ENCODE results near the gene MED29.
A peak's percentile ranks its signal among the peaks of the same experiment; 100 is the strongest.

Gene MED29

DNA sequence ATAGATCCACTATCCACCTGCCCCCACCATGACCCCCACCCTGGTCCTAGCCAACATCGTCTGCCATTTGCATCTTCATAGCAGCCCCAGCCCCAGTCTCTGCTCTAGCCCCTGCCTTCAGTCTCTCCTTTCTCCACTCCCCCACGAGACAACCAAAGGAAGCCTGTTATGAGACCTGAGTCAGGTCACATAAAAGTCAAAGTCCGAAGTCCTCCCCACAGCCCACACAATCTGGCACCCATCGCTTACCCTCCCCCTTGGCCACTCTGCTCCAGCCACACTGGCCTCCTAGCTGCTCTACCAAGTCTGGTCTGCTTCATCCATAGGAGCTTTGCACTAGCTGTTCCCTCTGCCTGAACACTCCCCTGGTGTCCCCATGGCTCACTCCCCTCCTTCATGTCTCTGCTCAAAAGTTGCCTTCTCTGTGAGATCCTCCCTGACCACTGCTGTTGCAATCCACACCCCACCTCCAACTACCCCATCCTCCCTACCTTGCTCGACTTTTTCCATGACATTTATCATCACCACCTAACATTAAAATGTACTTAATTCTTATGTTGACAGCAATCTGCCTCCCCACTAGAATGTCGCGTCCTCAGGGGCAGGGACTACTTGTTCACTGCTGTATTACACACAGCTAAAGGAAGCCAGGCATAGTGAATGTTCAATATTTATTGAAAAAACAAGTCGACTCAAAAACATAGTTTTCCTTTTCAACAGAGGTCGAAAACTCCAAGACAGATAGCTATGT is 20.1 kb downstream of the MED29 start:
- no peak for DNase-seq (ENCODE audit: low read depth)

DNA sequence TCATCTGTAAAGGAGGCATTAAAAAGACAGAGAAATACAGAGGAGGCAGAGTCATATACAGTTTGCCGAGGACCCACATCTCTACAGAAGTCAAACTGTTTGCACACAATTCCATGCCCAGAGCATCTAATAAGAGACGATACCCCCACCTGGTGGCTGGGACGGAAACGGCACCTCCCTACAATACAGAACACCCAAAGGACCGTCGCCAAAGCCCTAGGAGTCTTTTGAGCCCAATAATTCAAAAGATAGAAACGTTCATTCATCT is 20.6 kb downstream of the MED29 start:
- peak; percentile 89 for DNase-seq (ENCODE audit: low read depth)

DNA sequence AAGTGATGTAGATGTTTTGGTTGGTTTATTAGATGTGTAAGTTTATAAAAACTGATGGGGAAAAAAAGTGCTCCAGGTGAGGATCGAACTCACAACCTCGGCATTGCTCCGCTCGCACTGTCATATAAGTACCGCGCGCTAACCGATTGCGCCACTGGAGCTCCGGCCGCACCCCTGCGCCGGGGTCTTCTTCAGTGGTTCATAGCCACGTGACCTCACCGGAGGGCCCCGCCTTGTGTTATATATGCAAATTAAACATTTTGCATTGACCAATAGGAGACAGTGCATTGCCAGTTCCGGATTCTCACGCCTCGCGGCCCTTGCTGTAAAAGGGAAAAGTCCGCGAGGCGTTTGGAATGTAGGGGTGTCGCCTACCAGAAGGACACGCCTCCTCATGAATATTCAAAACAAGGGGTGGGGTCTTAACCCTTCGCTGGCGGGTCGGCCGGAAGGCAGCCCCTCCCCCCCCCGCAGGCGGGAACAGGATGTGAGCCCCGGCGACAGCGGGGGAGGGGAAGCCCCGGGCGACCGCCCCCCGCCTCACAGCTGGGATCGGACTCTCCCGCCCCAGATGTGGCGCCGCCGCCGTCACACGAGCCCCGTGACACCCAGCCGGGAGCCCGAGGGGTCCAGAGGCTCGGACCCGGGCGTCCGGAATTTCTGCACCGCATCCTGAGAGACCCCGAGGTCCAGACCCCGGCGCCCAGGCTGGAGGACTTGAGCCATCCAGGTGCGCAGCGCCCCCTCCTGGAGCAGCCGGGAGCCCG is 21.1 kb downstream of the MED29 start, which contains the start of gene PLEKHG2:
TSS of gene PLEKHG2 (plus strand) at position 570 of the 767 bp plus-strand sequence. CDS start 1,418 bp downstream, outside the sequence.
- DNase-seq (ENCODE audit: low read depth), result peak; percentile 93

DNA sequence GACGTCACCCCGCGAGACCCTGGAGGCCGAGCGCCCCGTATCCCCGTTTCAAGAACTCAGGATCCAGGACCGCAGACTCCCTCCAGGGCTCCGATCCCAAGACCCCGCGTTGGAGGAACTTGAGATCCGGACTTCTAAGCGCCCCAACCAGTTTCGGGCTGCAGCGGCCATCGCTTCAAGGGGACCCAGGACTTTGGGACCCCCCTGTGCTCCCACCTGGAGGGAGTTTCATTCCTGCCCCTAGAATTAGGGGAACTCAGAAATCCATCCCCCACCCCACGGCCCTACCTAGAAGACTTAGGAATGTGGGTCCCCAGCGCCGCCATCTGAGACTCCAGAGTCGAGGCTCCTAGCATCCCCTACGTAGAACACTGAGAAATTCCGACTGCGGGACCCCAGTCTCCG is 21.7 kb downstream of the MED29 start:
- no peak for DNase-seq (ENCODE audit: low read depth)

DNA sequence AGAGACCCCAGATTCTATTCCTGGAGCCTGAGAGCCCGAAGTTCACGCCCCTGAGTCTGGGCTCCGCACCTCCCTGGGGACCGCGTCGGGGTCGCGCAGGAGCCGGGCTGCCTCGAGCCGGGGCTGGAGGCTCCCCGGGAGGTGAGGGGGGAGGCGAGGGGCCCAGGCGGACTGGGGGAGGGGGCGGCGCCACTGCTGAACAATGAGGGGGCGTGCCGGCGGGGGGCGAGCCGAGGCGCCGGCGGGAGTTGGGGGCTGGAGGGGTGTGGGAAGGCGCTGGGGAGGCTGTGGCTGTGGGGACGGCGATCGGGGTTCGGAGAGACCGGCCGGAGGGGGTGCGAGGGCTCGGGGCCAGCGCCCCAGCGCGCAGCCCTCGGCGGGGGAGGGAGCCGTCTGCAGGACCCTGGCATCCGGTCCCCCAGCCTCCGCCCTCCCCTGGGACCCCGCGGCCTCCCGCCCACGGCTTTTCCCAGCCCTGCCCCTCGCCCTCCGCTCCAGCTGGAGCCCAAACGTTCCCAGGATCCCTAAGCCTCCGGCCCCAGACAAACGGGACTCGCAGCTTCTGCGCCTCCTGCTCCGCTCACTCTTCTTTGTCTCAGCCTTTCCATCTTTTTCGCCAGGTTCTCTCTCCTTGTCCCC is 22.2 kb downstream of the MED29 start:
- DNase-seq (ENCODE audit: low read depth), result no peak

DNA sequence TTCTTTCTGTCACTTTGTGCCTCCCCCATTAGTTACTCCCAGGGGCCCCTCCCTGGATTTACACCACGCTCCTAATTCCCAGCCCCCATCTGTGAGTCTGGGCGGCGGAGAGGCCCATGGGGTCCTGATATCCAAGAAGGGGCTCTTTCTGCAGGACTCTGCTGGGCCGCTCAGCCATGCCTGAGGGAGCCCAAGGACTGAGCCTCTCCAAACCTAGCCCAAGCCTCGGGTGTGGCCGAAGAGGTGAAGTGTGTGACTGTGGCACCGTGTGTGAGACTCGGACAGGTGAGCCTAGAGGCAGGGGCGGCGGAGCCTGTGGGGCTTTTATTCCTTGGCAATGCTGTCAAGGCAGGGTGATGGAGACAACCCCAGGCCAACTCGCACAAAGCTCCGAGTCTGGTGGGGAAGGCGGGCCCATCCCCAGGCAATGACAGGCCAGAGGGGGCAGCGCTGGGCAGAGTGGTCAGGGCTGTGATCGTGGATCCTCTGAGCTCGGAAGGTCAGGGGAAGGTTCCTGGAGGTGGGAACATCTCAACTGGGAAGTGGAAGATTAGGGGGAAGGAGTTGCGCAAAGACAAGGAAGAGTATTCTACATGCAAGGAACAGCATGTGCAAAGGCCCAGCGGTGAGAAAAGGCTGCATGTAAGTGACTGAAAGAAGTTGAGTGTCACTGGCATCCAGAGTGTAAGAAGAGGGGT is 22.9 kb downstream of the MED29 start:
- DNase-seq (ENCODE audit: low read depth), result no peak

DNA sequence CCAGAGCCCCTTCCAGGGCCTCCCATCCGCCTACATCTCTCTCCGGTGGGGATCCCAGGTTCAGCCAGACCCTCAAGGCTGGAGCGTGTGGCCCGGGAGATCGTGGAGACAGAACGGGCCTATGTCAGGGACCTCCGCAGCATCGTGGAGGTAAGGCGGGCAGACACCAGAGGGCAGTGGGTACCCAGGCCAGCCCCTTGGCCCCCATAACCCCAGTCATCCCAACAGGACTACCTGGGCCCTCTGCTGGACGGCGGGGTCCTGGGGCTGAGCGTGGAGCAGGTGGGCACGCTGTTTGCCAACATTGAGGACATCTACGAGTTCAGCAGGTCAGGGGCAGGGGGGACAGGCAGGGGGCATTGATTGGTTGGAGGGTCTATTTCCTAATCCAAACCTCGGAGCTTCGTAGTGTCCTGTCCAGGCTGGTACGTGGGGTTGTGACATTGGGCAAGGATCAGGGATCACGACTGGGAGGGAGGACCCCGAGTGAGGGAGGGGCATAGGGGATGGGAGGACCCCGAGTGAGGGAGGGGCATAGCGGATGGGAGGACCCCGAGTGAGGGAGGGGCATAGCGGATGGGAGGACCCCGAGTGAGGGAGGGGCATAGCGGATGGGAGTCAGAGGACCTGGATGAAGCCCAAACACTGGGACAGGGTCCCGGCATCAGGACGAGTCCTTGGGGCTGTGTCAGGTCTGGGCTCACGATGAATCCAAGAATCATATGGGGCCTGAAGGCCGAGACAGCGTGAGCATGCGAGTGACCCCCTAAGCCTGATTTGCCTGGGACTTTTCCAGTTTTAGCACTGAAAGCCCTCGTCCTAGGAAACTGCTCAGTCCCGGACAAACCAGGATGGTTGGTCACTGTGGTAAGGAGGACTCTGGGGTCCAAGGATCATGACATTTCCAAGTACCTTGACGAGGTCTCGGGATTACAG is 24.2 kb downstream of the MED29 start:
- DNase-seq (ENCODE audit: low read depth), result no peak

GRCh38 chr19:39416152-39417120 is 25.3 kb downstream of the MED29 start:
- DNase-seq (ENCODE audit: low read depth), result no peak

GRCh38 chr19:39417463-39418181 is 26.4 kb downstream of the MED29 start:
- DNase-seq (ENCODE audit: low read depth), result no peak

- DNase-seq (ENCODE audit: low read depth), result no peak
Observed at GRCh38 chr19:39419003-39419402, 27.8 kb downstream of the MED29 start.

- DNase-seq (ENCODE audit: low read depth), result no peak
Observed at GRCh38 chr19:39420769-39421168, 29.6 kb downstream of the MED29 start.

- no peak for DNase-seq (ENCODE audit: low read depth)
Observed at GRCh38 chr19:39422020-39422419, 30.8 kb downstream of the MED29 start.

DNA sequence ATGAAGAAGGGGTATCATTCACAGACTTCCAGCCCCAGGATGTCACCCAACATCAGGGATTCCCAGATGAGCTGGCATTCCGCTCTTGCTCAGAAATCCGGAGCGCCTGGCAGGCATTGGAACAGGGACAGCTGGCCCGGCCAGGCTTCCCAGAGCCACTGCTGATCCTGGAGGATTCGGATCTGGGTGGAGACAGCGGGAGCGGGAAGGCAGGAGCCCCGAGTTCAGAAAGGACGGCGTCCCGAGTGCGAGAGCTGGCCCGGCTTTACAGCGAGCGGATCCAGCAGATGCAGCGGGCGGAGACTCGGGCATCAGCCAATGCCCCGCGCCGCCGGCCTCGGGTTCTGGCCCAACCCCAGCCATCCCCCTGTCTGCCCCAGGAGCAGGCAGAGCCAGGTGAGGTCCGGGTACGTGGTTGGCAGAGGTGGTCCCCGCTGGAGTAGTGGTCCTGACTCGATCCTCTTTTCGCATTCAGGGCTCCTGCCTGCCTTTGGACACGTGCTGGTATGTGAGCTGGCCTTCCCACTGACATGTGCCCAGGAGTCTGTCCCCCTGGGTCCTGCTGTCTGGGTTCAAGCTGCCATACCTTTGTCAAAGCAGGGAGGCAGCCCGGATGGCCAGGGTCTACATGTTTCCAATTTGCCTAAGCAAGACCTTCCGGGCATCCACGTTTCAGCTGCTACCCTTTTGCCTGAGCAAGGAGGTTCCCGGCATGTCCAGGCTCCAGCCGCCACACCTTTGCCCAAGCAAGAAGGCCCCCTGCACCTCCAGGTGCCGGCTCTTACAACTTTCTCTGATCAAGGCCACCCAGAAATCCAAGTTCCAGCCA is 32.3 kb downstream of the MED29 start:
- DNase-seq (ENCODE audit: low read depth), result no peak

GRCh38 chr19:39424934-39425333 is 33.8 kb downstream of the MED29 start:
- no peak for DNase-seq (ENCODE audit: low read depth)

DNA sequence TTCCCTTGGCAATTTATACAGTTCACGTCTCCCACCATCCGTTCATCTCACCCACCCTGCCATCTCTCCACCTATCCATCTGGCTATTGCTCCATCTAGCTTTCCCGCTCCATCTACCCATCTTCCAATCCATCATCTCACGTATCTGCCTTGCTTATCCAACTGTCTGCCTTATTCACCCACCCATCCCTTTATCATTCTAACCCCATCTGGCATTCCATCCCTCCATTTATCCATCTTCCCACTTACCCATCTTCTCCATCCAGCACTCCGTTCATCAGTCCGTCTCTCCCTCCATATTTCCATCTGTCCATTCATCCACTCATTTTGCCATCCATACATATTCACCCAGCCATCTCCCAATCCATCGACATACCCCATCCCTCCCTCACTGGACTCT is 34.6 kb downstream of the MED29 start:
- no peak for DNase-seq (ENCODE audit: low read depth)

GRCh38 chr19:39426170-39426569 is 35.0 kb downstream of the MED29 start:
- no peak for DNase-seq (ENCODE audit: low read depth)

GRCh38 chr19:39427707-39428106 is 36.5 kb downstream of the MED29 start:
- DNase-seq (ENCODE audit: low read depth), result no peak

DNA sequence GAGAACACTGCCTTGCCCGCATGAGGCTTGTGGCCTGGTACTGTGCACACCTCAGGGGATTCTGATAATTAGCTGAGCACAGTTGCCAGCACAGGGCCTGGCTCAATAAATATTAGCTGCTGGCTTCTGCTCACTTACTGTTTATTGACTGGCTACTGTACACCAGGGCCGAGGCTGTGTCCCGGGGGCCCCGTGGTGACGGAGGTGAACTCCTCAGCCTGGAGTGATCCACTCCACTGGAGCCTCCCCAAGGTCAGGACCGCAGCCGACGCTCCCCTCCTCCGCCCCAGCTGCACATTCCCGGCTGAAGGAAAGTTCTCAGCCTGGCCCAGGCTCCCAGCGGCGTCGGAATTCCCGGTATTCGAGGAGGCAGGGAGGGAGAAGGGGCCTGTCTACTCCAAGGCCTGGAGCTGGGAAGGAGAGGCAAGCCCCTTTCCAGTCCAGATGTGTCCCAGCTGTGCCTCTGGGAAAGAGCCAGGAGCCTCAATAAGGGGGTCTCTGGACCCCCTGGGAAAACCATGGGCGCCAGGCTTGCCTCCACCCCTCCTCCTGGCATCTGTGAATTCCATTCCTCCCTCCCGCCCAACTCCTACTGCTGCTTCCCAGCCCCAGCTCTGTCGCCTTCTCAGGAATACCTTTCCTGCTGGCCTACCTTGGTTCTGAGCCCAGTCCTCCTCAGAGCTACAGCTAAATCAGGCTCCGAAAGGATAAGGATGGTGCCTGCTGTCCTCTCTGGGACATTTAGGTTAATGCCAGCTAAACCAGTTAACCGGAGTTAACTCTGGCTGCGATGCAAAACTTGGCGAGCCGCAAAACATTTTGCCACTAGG is 37.3 kb downstream of the MED29 start:
- DNase-seq (ENCODE audit: low read depth), result no peak

Data from T follicular helper cell (primary cell).